Epidermal melanocyte (primary cell): ENCODE data around the gene CNOT3.
"Not testable (repeated sequence)": the region's sequence is repeated elsewhere in the genome, so short reads cannot be mapped to it uniquely, and the experiment has no call there.

ENCODE experiments used
- DNase-seq: peaks from one replicate; pipeline ENCODE4 v3.0.0; 2011; ENCODE audit warnings: low spot score; ENCODE audit not compliant: insufficient read length

The CNOT3 gene

DNA sequence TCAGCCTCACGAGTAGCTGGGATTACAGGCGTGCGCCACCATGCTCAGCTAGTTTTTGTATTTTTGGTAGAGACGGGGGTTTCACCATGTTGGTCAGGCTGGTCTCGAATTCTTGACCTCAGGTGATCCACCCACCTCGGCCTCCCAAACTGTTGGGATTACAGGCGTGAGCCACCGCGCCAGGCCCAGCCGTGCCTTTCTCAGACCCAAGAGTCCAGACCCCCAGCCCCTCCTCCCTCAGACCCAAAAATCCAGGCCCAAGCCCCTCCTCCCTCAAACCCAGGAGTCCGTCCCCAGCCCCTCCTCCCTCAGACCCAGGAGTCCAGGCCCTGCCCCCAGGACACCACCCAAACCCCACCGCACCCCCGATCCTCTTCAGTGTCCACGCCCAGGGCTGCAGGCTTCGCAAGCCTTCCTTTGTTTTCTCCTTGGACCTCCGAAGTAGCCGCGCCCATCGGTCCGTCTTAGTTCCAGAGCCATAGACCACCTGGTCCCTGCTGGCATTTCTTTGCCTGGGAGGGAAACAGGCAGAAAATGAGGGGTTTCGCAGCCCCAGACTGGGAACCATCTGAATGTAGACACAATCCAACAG, 31.7 kb downstream of the CNOT3 start:
- DNase-seq, result no peak

DNA sequence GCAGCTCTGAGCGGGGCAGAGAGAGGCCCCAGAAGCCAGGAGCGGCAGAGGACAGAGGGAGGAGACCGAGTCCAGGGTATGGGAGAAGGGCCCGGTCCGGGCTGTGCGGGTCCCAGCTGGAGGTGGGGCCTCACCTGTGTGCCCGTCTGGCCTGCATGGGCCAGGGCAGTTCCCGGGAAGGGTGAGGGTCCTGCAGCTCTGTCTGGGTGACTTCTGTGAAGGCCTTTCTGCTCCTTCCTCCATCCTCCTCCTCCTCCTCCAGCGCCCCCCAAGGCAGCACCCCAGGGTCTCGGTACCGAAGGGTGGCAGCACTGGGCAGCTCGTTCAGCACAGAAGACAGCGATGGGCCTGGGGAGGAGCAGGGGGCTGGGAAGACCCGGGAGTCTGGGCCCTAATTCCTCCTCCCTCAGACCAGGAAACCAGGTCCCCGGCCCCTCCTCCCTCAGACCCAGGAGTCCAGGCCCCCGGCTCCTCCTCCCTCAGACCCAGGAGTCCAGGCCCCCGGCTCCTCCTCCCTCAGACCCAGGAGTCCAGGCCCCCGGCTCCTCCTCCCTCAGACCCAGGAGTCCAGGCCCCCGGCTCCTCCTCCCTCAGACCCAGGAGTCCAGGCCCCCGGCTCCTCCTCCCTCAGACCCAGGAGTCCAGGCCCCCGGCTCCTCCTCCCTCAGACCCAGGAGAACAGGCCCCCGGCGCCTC, 34.3 kb downstream of the CNOT3 start:
- not testable (repeated sequence) for DNase-seq

- no peak for DNase-seq
These were observed 35.2 kb downstream of the CNOT3 start, which contains the start of gene TMC4 for GRCh38 chr19:54172471-54173358. TSS of gene TMC4 (minus strand) at chr19:54173160. CDS start at chr19:54173117, 43 bp downstream.

DNA sequence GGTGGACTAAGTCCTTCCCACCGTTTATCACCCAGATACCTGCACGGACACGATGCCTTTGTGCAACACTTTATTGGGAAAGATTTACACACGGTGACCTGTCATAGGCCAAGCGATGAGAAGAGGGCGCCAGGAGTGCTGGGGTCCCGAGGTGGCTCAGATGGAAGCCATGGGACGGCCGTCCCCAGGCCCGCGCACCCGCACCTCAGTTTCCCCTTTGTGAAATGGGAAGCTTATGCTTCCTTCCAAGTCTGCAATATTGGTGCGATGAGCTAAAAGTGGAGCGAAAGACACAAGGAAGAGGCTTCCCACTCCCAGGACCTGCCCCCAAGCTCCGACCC, 35.8 kb downstream of the CNOT3 start:
- no peak for DNase-seq

DNA sequence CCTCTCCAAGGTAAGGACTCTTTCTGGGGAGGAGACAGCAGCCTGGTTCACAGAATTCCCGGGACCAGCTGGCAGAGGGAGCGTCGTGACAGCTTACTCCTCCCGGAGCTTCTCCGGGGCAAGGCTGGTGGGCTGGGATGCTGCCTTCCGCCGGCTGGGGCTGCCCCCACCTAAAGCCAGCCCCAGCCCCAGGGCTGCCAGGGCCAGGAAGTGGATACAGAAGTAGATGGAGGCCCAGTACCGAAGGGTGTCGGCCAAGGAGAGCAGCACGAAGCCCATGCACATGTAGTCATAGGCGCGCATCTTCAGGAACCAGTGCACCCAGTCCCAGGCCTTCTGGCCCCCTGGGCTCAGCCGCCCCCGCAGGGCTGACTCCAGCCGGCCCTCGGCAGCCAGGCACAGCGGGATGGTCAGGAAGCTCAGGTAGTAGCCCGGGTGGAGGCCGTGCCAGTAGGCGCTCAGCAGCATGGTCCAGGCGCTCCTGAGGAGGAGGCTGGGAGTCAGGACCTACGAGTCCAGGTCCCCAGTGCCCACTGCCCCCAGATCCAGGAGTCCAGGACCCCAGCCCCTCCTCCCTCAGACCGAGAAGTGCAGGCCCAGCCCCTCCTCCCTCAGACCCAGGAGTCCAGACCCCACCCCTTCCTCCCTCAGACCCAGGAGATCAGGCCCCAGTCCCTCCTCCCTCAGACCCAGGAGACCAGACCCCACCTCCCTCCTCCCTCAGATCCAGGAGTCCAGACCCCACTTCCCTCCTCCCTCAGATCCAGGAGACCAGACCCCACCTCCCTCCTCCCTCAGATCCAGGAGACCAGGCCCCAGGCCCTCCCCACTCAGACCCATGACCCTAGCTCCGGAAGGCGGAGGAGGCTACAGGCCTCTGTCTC, 36.6 kb downstream of the CNOT3 start:
- no peak for DNase-seq

GRCh38 chr19:54178581-54179261, 41.2 kb downstream of the CNOT3 start:
- DNase-seq, result no peak

DNA sequence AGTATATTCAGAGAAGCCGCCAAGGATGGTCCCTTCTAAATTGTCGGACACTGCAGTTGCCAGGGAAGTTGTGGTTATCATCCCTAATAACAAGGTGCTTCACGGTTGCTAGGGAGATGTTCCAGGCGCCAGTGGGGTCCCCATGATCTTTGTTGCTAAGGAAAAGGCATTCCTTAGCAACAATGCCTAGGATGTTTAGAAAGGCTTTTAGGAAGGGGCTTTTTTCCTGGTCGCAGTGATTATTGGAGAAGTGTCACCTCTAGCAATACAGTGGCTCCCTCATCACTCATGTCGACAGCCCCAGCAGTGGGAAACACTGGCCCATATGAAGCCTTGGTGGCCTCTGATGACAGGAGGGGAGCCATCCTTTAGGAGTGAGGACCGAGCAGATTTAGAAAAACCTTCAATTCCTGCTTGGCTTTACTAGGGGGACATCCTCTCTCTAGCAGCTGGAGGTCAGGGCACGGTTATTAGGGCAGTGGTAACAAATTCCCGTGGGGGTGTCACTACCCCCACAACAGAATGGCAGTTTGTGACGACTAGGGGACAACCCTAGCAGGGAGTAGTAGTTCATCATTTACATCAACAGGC, 41.8 kb downstream of the CNOT3 start:
- DNase-seq, result no peak

DNA sequence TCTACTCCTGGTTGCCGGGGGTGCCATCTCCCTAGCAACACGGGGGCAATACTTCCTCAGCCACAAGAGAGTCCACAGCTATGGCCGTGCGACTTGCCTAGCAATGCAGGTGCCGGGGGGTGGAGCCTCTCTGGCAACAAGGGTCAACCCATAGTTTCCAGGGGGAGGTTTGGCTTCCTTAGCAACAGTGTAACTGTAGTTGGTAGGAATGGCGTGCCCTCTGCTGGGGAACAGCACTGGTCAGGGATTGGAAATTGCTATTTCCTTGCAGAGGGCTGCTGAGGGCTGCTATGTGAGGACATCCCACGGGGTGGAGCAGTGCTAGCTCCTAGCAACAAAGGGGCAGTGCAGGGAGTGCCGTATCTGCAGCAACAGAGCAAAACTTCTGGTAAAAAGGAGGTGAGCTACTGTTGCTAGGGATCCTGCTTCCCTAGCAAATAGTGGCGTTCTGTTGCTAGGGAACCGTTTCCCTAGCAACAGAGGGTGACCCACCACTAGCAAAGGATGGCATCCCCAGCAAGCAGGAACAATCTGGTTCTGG, 42.4 kb downstream of the CNOT3 start:
- peak; percentile 73 for DNase-seq

DNA sequence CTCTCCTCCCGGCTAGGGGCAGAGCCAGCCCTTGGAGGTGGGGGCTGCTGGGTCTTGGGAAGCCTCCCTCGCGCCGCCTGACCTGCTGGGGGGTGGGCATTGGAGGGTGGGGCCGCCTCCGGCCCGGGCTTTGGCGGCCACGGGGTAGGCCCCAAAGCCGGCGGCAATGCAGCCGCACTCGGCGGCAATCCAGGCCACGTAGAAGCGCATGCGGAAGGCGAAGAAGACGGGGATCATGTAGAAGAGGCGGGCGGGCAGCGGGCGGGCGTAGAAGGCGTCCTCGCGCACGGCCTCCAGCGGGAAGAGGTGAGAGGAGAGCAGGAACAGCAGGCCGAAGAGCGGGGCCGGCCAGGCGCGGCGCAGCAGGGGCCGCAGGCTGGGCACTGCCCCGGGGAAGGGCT, 43.1 kb downstream of the CNOT3 start:
- DNase-seq, result no peak

DNA sequence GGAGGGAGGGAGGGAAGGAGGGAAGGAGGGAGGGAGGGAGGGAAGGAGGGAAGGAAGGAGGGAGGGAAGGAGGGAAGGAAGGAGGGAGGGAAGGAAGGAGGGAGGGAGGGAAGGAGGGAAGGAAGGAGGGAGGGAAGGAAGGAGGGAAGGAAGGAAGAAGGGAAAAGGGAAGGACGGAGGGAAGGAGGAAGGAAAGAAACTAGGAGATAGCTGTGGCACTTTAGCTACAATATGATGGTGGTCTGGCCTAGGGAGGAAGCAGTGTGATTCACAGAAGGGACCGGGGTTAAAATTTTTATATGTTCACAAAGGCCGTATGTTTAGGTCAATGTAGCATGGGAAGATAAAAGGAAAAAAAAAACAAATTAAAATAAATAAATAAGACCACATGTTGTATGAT, 44.3 kb downstream of the CNOT3 start:
- not testable (repeated sequence) for DNase-seq

- DNase-seq, result no peak
These were observed 45.9 kb downstream of the CNOT3 start for GRCh38 chr19:54183431-54183830.

GRCh38 chr19:54186351-54186750, 48.8 kb downstream of the CNOT3 start:
- no peak for DNase-seq

- DNase-seq, result no peak
These were observed 49.4 kb downstream of the CNOT3 start for GRCh38 chr19:54186934-54187381.

- DNase-seq, result no peak
These were observed 50.8 kb downstream of the CNOT3 start for GRCh38 chr19:54188215-54188871.

GRCh38 chr19:54189145-54189734, 51.7 kb downstream of the CNOT3 start, which contains the start of gene MBOAT7:
TSS of gene MBOAT7 (minus strand) at chr19:54189580. CDS start at chr19:54188508, 1,072 bp downstream.
- no peak for DNase-seq

DNA sequence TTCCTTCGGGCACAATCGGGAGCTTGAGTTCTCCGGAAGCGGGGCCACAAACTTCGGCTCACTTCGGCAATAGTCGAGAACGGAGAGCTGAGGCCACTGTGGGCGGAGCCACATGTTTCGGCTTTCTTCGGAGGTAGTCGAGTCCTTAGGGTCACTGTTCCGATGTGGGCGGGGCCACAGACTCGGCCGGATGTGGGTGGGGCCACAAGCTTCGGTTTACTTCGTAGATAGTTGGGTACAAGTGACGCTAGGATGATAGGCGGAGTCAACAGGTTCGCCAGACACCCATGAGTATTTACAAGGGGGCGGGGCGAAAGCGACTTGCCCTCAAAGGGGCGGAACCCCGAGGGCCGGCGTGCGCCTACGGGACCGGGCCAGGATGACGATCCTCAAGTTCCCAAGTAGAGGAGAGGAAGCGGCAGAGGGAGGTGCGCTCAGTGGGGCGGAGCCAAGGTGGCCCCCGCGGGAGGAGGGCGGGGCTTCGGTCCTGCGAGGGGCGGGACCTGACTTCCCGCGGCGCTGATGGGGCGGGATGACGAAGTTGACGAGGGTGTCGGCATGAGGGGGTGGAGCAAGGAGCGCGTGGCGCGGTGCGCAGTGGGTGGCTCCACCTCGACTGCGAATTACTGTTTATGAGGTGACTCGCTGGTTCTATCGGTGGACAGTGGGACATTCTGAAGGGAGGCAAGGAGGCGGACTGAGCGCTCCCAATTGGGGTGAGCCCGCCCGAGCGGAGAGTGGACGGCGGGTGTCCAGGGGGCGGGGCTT, 52.4 kb downstream of the CNOT3 start:
- DNase-seq, result peak; percentile 97

DNA sequence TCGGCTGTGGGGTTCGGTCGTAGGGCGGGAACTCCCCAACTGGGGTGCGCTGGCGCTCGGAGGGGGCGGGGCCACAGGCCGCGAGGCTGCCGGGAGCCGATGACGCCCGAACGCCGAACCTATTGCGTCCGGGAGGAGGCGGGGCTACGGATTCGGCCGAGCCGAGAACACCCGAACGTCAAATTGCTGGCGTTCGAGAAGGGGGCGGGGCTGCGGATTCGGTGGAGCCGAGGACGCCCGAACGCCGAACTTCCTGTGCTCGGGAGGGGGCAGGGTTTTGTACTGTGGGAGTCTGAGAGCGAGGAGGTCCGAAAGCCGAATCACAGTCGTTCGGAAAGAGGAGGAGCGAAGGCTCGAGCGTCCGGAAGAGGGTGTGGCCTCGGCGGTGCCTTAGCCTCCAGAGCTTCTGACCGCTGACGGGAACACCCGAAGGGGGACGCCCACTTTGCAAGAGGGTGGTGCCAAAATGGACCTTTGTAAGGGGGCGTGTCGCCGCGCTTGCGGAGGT, 53.0 kb downstream of the CNOT3 start:
- DNase-seq, result peak; percentile 62
